ENCODE results near the gene MOCOS.
A peak's percentile ranks its signal among the peaks of the same experiment; 100 is the strongest.

MOCOS gene

DNA sequence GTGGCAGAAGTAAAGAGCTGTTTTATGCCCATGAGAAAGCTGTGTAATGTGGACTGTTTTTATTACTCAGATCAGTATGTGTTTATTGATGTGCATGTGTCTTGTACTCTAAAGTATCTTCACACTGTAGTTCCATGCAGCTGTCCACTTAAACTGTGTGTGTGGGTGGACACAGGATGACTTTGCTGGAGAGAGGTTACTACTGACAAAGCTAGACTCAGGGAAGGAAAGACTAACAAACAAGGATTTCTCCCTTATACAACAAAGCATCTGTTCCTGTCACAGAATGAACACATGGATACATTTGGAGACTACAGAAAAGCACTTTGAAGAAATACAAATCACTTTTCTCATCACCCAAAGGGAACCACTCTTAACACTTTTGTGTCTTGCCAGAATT lies 120.2 kb downstream of the MOCOS start:
- no peak for DNase-seq

DNA sequence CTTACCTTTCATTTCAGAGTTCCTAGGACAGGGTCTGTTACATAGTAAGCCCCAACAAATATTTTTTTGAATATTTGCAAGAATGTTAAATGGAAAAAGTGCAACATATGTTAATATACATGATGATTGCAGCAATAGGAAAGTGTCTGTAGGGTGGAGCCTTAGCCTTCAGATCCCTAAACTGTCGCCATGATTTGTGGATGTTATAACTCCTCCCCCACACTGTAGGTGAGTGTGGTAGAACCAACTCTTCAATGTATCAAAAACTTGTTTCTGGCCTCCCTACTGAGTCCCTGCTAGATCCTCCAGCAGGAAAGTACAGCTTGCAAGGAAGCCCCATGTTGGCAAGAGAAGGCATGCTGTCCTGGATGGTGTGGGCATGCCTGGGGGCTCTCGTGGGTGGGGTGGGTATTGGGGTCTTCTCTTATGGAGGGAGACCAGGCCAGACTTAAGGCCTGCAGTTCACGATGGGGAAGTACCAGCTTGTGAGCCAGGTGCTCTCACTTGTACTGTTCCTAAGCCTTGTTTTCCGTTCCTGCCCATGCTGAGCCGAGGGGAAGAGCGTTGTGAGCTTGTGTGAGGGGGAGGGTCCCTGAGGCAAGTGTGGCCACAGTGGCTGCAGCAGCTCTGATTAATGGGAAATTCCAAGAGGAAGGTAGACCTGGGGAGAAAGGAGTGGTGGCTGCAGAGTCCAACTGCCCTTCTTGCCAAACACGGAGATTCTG lies 121.6 kb downstream of the MOCOS start:
- DNase-seq = no peak

DNA sequence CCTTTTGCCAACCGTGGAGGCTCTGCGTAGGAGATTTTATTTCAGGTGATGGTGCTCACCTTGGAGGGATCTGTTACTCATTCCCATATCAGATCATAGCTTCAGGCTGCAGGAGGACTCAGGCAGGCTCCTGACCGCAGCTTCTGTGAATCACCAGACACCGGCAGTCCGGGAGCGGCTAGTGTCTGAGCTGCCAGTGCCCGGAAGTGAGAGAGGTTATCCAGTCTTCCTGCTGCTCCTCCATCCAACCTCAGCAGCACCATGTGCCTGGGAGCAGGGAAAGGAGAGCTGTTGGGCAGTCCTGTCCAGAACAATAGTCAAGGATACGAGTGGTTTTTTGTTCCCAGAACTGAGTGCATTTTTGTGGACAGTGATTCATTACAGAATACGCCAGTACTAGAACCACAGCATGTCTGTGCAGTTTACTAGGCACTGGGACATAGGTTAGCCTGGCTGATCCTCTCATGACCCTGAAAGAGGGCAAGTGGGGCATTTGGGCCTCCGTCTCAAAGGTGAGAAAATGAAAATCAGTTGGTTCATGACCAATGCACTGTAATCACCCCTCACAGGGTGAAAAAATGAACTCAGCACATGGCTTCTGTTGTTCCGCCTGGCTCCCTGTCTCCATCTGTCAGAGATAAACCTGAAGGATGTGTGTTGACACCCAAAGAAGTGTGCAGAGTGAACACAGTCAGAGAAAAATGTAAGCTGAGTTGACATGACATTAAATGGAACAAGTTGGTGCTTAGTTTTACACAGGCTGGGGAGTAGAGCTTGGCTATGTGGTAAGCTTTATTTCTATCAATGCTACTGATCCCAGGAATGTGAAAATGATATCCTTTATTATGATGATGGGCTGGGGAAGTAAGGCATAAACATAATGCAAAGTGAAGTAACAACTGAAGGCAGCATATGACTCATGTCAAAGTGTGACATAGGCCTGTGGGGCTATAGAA lies 122.4 kb downstream of the MOCOS start:
- peak; percentile 98 for DNase-seq

DNA sequence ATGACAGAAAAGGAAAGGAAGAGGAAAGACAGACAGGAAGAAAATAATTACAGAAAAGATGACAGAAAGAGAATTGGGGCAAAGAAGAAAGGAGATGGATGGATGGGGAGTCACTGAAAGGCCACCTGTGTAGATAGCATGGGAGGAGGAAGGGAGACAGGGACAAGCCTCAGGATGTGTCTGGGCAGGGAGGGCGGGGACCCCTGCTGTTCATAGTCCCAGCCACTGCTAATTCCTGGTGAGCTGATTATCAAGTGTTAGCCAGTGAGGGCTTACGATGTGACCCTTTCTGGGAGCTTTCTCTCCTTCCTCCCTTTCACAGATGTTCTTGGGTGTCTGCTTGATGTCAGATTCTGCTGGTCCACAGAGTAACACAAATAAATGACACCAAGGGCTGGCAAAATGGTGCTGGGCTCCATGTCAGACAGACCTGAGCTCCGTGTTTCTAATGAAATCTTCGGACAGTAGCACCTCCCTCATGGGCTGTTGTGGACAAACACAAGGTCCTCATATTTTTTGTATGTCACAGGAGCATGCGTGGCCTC lies 123.8 kb downstream of the MOCOS start:
- no peak for DNase-seq

DNA sequence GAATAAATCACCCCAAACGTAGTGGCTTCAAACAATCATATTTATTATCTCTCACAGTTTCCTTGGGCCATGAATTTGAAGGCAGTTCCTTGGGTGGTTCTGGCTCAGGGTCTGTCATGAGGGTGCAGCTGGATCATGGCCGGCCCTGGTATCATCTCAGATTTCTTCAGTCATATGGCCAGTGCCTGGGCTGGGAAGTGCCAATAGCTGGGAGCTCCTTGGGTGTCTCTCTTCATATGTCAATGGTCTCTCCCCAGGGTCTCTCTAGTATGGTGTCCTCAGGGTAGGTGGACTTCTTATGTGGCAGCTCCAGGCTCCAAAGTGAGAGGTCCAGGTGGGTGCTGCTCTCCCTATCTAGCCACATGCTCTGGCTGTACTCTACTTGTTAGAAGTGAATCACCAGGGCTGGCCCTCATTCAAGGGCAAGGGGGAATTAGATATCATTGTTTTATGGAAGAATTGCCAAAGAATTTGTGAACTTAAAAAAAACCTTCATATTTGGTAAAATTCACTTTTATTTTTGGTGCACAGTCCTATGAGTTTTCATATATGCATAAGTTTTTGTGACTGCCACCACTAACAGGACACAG lies 125.6 kb downstream of the MOCOS start:
- peak; percentile 29 for DNase-seq

DNA sequence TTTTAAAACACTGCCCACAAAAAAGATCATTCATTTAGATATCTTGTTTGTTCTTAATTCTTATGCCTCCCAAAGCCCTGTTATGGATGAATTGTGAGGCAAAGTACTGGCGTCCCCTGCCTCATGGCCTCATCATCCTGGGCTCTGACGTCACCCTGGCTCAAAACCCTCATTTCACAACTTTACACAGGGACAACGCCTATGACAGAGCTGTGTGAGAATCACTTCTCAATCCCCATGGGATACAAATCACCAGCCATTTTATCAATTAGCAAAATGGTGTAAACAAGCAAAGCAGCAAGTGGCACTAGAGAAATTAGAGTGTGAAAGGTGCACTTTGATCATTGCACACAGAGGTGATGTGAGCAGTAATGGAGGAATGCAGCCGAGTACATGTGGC lies 126.8 kb downstream of the MOCOS start:
- peak; percentile 37 for DNase-seq

DNA sequence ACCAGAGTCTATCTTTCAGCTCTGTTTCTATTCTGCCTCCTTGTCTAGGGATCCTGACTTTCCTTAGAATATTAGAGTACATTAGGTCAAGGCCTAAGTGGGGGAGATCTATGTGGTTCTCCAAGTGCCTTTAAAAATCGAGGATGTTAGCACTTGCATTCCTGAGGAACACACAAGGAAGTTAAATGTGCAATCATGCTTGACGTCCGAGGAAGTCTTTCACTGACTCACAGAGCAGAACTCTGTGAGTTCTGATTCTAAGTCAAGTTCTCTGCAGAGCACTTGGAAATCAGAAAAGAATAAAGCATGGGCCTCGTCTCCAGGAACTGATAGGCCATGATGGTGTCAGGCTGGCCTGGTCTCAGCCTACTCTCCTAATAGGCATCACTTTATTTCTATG lies 127.5 kb downstream of the MOCOS start:
- peak; percentile 88 for DNase-seq

DNA sequence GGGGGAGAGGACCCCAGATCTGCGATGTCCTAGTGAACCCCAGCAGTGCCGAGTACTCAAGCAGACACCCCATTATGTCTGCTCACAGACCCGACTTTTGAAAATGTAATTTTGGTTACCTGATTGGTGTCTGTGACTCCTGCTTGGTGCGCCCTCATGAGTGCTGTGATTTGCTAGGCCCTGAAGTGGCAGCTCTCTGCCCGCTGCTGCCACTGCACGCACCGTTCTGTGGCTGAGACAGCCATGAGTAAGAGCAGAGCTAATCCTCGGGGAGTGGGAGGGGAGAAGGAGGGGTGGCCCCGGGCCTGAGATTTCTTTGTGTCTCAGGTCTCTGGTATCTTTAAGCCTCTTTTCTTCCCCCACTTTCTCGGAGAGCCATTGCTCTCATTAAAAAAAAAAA lies 128.4 kb downstream of the MOCOS start:
- DNase-seq = peak; percentile 76

DNA sequence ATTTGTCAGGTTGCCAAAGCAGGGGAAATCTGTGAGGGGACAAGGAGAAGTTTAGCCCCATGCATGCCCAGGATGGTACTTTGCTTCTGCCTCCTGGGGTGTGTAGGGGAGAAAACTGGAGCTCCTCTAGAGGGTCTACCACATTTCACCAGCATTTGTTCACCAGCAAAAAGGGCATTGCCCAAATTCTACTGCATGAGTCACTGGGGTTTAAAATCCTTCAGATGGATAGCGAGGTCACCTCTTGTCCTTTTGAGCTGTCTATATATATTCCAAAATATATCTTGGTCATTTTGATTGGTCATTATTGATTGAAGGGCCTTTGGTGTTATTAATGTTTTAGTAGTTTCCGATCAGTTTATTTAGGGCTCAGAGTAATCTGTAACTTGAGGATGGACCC lies 128.9 kb downstream of the MOCOS start:
- DNase-seq = no peak

All from fibroblast of skin of right quadriceps (primary cell).